Esophagus squamous epithelium (tissue), 5 donors: ENCODE measurements around the gene ATP6V0D1. TPM values are rescaled to one million over a fixed set of nuclear protein-coding genes. Genes with fewer than 3 reads are reported as not detected.
"Not testable (repeated sequence)": the region's sequence is repeated elsewhere in the genome, so short reads cannot be mapped to it uniquely, and the experiment has no call there.

Experiments
- DNase-seq: peaks from one replicate; lab custom pipeline; 2025; lab: John Stamatoyannopoulos, UW
- H3K27ac ChIP-seq, 4 donors: fragments of 200-600 bp; sonication (generic); one replicate each; pipeline ENCODE4 v1.5.1; 2016 to 2019; ENCODE audit warnings: mild to moderate bottlenecking in 1 of 4
- H3K27me3 ChIP-seq, 4 donors: fragments of 200-600 bp; sonication (generic); 1 replicate in 3 of 4; 2 replicates in 1 of 4; pipeline versions ENCODE4 v1.5.1 to v1.6.0; 2017 to 2021; ENCODE audit warnings: antibody characterized with exemption in 1 of 4
- H3K36me3 ChIP-seq, 3 donors: fragments of 200-600 bp; sonication (generic); one replicate each; pipeline ENCODE4 v1.5.1; 2016 to 2019
- H3K4me1 ChIP-seq, 3 donors: fragments of 200-600 bp; sonication (generic); one replicate each; pipeline ENCODE4 v1.5.1; 2017 to 2019
- H3K4me3 ChIP-seq, 4 donors: fragments of 200-600 bp; sonication (generic); 1 replicate in 3 of 4; 2 replicates in 1 of 4; pipeline ENCODE4 v1.5.1; 2016 to 2019; ENCODE audit warnings: mild to moderate bottlenecking in 2 of 4, moderate library complexity in 1 of 4
- H3K9me3 ChIP-seq, 3 donors: fragments of 200-600 bp; sonication (generic); one replicate each; pipeline ENCODE4 v1.5.1; 2016 to 2019
- POLR2A ChIP-seq, 4 donors: fragments of 450-650 bp; IDR thresholded peaks; one replicate each; pipeline ENCODE4 v1.6.1; 2017; ENCODE audit warnings: antibody characterized with exemption in 4 of 4, mild to moderate bottlenecking in 4 of 4, moderate library complexity in 3 of 4
- WGBS, 2 donors: methylation state at CpG; one replicate each; pipeline ENCODE4 v1.1.5; 2018; 5-methylcytosine and 5-hydroxymethylcytosine counted together
- intact Hi-C: fragments of 100-400 bp; cut with DNase I; formaldehyde crosslinking; loops from one replicate; pipeline ENCODE4 v1.15.0; 2022
- total RNA-seq, 4 donors: library from RNA; depleted of rRNA; stranded (reverse); fragments of >200 nt; gene quantifications; one replicate each; pipeline ENCODE4 v1.1.0, GENCODE V29; 2016
- TF ChIP-seq, protein P1 (sequence below), 6 experiments: fragments of 450-650 bp in 4 of 6; fragments of 200-600 bp in 2 of 6; sonication (generic) in 2 of 6; IDR thresholded peaks; one replicate each; pipeline ENCODE4 v1.5.1; 2016 to 2019; ENCODE audit warnings: antibody characterized with exemption in 6 of 6, mild to moderate bottlenecking in 4 of 6, moderate library complexity in 4 of 6
- donor health status: DM: yes; HTN: yes; CAD: no.

Gene ATP6V0D1
- total RNA-seq, 4 donors from 2014 or later, result 99.4 to 158 (median 131) TPM

- no peak for DNase-seq
- H3K27me3 ChIP-seq, result no peaks in the 10 kb centered on the region
- peak in 2 of 4 donors; percentile 18 to 38 for TF ChIP-seq POLR2A (IDR thresholded peaks at IDR 0.05)
- TF ChIP-seq, protein P1, sequence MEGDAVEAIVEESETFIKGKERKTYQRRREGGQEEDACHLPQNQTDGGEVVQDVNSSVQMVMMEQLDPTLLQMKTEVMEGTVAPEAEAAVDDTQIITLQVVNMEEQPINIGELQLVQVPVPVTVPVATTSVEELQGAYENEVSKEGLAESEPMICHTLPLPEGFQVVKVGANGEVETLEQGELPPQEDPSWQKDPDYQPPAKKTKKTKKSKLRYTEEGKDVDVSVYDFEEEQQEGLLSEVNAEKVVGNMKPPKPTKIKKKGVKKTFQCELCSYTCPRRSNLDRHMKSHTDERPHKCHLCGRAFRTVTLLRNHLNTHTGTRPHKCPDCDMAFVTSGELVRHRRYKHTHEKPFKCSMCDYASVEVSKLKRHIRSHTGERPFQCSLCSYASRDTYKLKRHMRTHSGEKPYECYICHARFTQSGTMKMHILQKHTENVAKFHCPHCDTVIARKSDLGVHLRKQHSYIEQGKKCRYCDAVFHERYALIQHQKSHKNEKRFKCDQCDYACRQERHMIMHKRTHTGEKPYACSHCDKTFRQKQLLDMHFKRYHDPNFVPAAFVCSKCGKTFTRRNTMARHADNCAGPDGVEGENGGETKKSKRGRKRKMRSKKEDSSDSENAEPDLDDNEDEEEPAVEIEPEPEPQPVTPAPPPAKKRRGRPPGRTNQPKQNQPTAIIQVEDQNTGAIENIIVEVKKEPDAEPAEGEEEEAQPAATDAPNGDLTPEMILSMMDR (IDR thresholded peaks at IDR 0.05), result peak; percentile 41 to 79 (median 68)
- H3K4me3 ChIP-seq, result peak within 1 kb of the TSS; percentile 54 to 83 (median 62)
- no peaks in the 10 kb centered on the region for H3K36me3 ChIP-seq
- WGBS, 2 donors, result 0 to 3% methylated on average over 11 to 14 of the region's 73 CpGs
- intact Hi-C loops, result loop anchor here (5.0 to 10.0 kb wide), 2 partner anchors 44 to 131 kb away; no protein-coding TSS in a partner anchor
- H3K9me3 ChIP-seq, result no peaks in the 10 kb centered on the region
- H3K27ac ChIP-seq, result peak within 1 kb of the TSS; percentile 76 to 84 (median 81)
- peaks cover 0 to 36% (median 15%) of the 10 kb centered on the region in 3 donors for H3K4me1 ChIP-seq
Measured at GRCh38 chr16:67415872-67416793, 64.8 kb downstream of the ATP6V0D1 start, which contains the start of gene ZDHHC1. TSS of gene ZDHHC1 (minus strand) at chr16:67416477. CDS start at chr16:67407775, 8,702 bp downstream.

GRCh38 chr16:67415421-67415820, 65.5 kb downstream of the ATP6V0D1 start:
- not testable (repeated sequence) for H3K36me3 ChIP-seq, DNase-seq, H3K9me3 ChIP-seq, H3K27me3 ChIP-seq
- Histone ChIP-seq H3K4me1 (peaks cover 0 to 36% (median 15%) of the 10 kb centered on the region in 3 donors), H3K4me3 (peak overlapping the region; percentile 54 to 83 (median 62)), H3K27ac (peak overlapping the region; percentile 76 to 84 (median 81))
- 82 to 87% methylated on average over 6 to 15 of the region's 19 CpGs for WGBS, 2 donors
- intact Hi-C loops, result loop anchor here (5.0 to 10.0 kb wide), 2 partner anchors 43 to 131 kb away; no protein-coding TSS in a partner anchor

DNA sequence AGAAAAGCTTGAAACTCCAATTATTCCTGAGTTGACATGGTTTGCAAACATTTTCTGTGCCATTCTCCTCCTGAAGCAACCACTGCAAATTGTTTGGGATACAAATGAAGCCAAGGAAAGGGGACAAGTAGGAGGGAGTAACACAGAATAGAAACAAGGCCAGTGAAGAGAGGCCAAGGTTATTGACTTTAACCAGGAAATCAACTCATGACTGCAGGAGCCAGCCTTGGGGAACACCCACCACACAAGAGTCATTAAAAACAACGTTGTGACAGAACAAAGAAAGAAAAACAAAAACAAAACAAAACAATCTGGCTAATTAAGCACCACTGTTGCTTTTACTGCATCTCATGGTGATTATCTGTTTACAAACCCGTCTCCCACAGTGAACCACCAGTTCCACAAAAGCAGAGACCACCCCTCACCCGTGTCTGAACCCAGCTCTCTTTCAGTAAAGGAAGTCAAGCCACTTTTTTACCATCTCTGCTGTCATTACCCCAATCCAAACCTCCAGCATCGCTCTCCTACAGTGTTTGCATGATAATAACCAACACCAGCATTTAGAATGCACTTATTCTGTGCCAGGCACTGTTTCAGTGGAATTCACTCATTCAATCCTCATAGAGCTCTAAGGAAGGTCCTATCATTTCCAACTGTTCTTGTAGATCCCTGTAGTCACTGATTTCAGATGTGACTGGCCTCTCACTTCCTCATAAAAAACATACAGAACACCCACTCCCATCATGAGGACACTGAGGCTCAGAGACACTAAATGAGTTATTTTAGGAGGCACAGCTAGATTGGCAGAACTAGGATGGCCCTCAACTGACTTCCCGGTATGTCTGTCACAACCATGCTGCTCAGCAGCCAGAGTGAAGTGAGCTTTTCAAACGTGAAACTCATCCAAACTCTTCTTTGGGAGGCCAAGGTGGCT, 66.7 kb downstream of the ATP6V0D1 start:
- Histone ChIP-seq H3K4me1 (peaks cover 6 to 47% (median 22%) of the 10 kb centered on the region in 3 donors), H3K36me3 (no peaks in the 10 kb centered on the region), H3K27ac (peak overlapping the region in 1 of 4 donors; percentile 31), H3K4me3 (no peak overlapping the region), H3K9me3 (no peaks in the 10 kb centered on the region), H3K27me3 (no peaks in the 10 kb centered on the region)
- intact Hi-C loops, result loop anchor here (10.0 kb wide), 1 partner anchor 129 kb away; no protein-coding TSS in a partner anchor
- DNase-seq, result no peak
- 53 to 59% methylated on average over 6 of the region's 6 CpGs for WGBS, 2 donors
- TF ChIP-seq, protein P1 (IDR thresholded peaks at IDR 0.05), result no peak
- no peak for TF ChIP-seq POLR2A (IDR thresholded peaks at IDR 0.05)

DNA sequence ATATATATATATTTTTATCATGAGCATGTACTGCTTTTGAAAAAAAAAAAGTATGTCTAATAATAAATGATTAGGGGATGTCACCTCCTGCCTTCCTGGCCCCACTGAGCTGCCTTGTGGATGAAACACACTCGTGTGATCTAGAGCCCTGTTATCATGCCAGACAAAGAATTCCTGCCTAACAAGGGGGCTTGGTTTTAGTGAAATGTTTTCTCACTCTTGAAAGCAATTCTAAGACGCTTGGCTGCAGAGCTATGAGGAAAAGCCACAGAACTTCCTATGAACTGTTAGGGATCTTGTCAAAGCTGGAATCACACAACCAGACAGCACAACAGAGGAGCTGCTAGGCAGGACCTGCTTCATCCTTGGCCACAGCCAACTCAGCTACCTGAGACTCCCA, 68.7 kb downstream of the ATP6V0D1 start:
- no peaks in the 10 kb centered on the region for H3K36me3 ChIP-seq
- no peak for DNase-seq
- 43 to 49% methylated on average over 2 of the region's 2 CpGs for WGBS, 2 donors
- no peak overlapping the region for H3K27ac ChIP-seq
- H3K4me3 ChIP-seq, result no peak overlapping the region
- no peaks in the 10 kb centered on the region for H3K27me3 ChIP-seq
- peaks cover 6 to 60% (median 26%) of the 10 kb centered on the region in 3 donors for H3K4me1 ChIP-seq
- no peak for TF ChIP-seq POLR2A (IDR thresholded peaks at IDR 0.05)
- TF ChIP-seq, protein P1 (IDR thresholded peaks at IDR 0.05), result no peak
- H3K9me3 ChIP-seq, result no peaks in the 10 kb centered on the region
- intact Hi-C loops, result loop anchor here (10.0 kb wide), 1 partner anchor 127 kb away; no protein-coding TSS in a partner anchor

- DNase-seq, result no peak
- Histone ChIP-seq H3K4me1 (peaks cover 15 to 60% (median 35%) of the 10 kb centered on the region in 3 donors), H3K36me3 (no peaks in the 10 kb centered on the region), H3K27ac (no peak overlapping the region), H3K4me3 (no peak overlapping the region), H3K27me3 (no peaks in the 10 kb centered on the region), H3K9me3 (no peaks in the 10 kb centered on the region)
- intact Hi-C loops, result loop anchor here (10.0 kb wide), 1 partner anchor 127 kb away; no protein-coding TSS in a partner anchor
- TF ChIP-seq POLR2A (IDR thresholded peaks at IDR 0.05), result no peak
- TF ChIP-seq, protein P1 (IDR thresholded peaks at IDR 0.05), result no peak
- WGBS, 2 donors, result 84% methylated on average over 3 of the region's 3 CpGs
Measured at GRCh38 chr16:67411339-67411738, 69.6 kb downstream of the ATP6V0D1 start.
